ENCODE data around the gene DNAJC25. TPM values are rescaled to one million over a fixed set of nuclear protein-coding genes. Genes with fewer than 3 reads are reported as not detected.

Gene DNAJC25
- total and polyA plus RNA-seq, 2 of the 13 experiments (the other 11 are each of a cell fraction or from before 2014, with no cell fraction given): 5.7 to 10.2 TPM

DNA sequence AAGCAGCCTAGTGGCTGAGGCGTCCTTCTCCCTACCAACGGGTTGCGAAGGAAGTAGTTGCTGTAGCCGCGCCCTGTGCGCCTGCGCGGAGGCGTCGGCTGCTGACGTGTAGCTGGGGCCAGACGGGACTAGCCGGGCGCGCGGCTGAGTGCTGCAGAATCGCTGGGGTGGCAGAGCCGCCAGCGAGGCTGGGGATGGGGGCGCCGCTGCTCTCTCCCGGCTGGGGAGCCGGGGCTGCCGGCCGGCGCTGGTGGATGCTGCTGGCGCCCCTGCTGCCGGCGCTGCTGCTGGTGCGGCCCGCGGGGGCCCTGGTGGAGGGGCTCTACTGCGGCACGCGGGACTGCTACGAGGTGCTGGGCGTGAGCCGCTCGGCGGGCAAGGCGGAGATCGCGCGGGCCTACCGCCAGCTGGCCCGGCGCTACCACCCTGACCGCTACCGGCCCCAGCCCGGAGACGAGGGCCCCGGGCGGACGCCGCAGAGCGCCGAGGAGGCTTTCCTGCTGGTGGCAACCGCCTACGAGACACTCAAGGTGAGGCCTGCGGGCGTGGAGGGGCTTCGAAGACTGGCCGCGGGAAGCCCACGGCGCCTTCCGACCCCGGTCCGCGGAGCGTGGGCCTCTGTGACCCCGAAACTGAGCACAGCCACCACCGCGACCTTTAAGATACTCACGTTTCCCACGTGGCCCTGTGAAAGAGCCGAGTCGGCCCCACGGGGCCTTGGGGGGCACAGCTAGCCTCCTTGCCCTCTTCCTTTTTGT lies at the start of gene DNAJC25 (continued):
- TF ChIP-seq, protein P1, sequence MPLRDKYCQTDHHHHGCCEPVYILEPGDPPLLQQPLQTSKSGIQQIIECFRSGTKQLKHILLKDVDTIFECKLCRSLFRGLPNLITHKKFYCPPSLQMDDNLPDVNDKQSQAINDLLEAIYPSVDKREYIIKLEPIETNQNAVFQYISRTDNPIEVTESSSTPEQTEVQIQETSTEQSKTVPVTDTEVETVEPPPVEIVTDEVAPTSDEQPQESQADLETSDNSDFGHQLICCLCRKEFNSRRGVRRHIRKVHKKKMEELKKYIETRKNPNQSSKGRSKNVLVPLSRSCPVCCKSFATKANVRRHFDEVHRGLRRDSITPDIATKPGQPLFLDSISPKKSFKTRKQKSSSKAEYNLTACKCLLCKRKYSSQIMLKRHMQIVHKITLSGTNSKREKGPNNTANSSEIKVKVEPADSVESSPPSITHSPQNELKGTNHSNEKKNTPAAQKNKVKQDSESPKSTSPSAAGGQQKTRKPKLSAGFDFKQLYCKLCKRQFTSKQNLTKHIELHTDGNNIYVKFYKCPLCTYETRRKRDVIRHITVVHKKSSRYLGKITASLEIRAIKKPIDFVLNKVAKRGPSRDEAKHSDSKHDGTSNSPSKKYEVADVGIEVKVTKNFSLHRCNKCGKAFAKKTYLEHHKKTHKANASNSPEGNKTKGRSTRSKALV (CRISPR knock-in tag; IDR thresholded peaks at IDR 0.05): peak; percentile 12; the same call in 1 of the 2 replicates
- TF ChIP-seq, protein P2, sequence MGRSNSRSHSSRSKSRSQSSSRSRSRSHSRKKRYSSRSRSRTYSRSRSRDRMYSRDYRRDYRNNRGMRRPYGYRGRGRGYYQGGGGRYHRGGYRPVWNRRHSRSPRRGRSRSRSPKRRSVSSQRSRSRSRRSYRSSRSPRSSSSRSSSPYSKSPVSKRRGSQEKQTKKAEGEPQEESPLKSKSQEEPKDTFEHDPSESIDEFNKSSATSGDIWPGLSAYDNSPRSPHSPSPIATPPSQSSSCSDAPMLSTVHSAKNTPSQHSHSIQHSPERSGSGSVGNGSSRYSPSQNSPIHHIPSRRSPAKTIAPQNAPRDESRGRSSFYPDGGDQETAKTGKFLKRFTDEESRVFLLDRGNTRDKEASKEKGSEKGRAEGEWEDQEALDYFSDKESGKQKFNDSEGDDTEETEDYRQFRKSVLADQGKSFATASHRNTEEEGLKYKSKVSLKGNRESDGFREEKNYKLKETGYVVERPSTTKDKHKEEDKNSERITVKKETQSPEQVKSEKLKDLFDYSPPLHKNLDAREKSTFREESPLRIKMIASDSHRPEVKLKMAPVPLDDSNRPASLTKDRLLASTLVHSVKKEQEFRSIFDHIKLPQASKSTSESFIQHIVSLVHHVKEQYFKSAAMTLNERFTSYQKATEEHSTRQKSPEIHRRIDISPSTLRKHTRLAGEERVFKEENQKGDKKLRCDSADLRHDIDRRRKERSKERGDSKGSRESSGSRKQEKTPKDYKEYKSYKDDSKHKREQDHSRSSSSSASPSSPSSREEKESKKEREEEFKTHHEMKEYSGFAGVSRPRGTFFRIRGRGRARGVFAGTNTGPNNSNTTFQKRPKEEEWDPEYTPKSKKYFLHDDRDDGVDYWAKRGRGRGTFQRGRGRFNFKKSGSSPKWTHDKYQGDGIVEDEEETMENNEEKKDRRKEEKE (IDR thresholded peaks at IDR 0.05): no peak
- no peak; the same call in none of the 2 replicates for TF ChIP-seq RFXANK (CRISPR knock-in tag; IDR thresholded peaks at IDR 0.05)
- TF ChIP-seq, protein P3, sequence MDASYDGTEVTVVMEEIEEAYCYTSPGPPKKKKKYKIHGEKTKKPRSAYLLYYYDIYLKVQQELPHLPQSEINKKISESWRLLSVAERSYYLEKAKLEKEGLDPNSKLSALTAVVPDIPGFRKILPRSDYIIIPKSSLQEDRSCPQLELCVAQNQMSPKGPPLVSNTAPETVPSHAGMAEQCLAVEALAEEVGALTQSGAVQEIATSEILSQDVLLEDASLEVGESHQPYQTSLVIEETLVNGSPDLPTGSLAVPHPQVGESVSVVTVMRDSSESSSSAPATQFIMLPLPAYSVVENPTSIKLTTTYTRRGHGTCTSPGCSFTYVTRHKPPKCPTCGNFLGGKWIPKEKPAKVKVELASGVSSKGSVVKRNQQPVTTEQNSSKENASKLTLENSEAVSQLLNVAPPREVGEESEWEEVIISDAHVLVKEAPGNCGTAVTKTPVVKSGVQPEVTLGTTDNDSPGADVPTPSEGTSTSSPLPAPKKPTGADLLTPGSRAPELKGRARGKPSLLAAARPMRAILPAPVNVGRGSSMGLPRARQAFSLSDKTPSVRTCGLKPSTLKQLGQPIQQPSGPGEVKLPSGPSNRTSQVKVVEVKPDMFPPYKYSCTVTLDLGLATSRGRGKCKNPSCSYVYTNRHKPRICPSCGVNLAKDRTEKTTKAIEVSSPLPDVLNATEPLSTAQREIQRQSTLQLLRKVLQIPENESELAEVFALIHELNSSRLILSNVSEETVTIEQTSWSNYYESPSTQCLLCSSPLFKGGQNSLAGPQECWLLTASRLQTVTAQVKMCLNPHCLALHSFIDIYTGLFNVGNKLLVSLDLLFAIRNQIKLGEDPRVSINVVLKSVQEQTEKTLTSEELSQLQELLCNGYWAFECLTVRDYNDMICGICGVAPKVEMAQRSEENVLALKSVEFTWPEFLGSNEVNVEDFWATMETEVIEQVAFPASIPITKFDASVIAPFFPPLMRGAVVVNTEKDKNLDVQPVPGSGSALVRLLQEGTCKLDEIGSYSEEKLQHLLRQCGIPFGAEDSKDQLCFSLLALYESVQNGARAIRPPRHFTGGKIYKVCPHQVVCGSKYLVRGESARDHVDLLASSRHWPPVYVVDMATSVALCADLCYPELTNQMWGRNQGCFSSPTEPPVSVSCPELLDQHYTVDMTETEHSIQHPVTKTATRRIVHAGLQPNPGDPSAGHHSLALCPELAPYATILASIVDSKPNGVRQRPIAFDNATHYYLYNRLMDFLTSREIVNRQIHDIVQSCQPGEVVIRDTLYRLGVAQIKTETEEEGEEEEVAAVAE (CRISPR knock-in tag; IDR thresholded peaks at IDR 0.05; ENCODE audit: borderline replicate concordance): no peak; the same call in 1 of the 2 replicates
- peak; percentile 89 for TF ChIP-seq CREB1 (IDR thresholded peaks at IDR 0.05)
- peak; percentile 88 for TF ChIP-seq CREB1 (CRISPR knock-in tag; IDR thresholded peaks at IDR 0.05)
- TF ChIP-seq, protein P4, sequence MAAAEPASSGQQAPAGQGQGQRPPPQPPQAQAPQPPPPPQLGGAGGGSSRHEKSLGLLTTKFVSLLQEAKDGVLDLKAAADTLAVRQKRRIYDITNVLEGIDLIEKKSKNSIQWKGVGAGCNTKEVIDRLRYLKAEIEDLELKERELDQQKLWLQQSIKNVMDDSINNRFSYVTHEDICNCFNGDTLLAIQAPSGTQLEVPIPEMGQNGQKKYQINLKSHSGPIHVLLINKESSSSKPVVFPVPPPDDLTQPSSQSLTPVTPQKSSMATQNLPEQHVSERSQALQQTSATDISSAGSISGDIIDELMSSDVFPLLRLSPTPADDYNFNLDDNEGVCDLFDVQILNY (CRISPR knock-in tag; conservative IDR thresholded peaks at IDR 0.05): peak; percentile 67; the same call in 1 of the 2 replicates
- peak; percentile 76; the same call in 1 of the 2 replicates for TF ChIP-seq ZNF547 (CRISPR knock-in tag; IDR thresholded peaks at IDR 0.05)
- TF ChIP-seq JUNB (CRISPR knock-in tag; IDR thresholded peaks at IDR 0.05; ENCODE audit: borderline replicate concordance): no peak
- TF ChIP-seq ZNF780A (CRISPR knock-in tag; IDR thresholded peaks at IDR 0.05): no peak
- TF ChIP-seq ZNF30 (CRISPR knock-in tag; IDR thresholded peaks at IDR 0.05): no peak
- no peak for TF ChIP-seq ZNF335 (CRISPR knock-in tag; IDR thresholded peaks at IDR 0.05)
- TF ChIP-seq HES4 (CRISPR knock-in tag; IDR thresholded peaks at IDR 0.05; ENCODE audit: borderline replicate concordance): no peak
- TF ChIP-seq, protein P5, sequence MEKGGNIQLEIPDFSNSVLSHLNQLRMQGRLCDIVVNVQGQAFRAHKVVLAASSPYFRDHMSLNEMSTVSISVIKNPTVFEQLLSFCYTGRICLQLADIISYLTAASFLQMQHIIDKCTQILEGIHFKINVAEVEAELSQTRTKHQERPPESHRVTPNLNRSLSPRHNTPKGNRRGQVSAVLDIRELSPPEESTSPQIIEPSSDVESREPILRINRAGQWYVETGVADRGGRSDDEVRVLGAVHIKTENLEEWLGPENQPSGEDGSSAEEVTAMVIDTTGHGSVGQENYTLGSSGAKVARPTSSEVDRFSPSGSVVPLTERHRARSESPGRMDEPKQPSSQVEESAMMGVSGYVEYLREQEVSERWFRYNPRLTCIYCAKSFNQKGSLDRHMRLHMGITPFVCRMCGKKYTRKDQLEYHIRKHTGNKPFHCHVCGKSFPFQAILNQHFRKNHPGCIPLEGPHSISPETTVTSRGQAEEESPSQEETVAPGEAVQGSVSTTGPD (CRISPR knock-in tag; IDR thresholded peaks at IDR 0.05): no peak
- TF ChIP-seq, protein P6, sequence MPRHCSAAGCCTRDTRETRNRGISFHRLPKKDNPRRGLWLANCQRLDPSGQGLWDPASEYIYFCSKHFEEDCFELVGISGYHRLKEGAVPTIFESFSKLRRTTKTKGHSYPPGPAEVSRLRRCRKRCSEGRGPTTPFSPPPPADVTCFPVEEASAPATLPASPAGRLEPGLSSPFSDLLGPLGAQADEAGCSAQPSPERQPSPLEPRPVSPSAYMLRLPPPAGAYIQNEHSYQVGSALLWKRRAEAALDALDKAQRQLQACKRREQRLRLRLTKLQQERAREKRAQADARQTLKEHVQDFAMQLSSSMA (CRISPR knock-in tag; IDR thresholded peaks at IDR 0.05): no peak
- no peak for TF ChIP-seq ZNF180 (CRISPR knock-in tag; IDR thresholded peaks at IDR 0.05; ENCODE audit: borderline replicate concordance, low read depth)
- no peak for TF ChIP-seq SMARCC2 (IDR thresholded peaks at IDR 0.05)

Data from HepG2 (cell line).